ENCODE data around the gene AP4M1.

DNA sequence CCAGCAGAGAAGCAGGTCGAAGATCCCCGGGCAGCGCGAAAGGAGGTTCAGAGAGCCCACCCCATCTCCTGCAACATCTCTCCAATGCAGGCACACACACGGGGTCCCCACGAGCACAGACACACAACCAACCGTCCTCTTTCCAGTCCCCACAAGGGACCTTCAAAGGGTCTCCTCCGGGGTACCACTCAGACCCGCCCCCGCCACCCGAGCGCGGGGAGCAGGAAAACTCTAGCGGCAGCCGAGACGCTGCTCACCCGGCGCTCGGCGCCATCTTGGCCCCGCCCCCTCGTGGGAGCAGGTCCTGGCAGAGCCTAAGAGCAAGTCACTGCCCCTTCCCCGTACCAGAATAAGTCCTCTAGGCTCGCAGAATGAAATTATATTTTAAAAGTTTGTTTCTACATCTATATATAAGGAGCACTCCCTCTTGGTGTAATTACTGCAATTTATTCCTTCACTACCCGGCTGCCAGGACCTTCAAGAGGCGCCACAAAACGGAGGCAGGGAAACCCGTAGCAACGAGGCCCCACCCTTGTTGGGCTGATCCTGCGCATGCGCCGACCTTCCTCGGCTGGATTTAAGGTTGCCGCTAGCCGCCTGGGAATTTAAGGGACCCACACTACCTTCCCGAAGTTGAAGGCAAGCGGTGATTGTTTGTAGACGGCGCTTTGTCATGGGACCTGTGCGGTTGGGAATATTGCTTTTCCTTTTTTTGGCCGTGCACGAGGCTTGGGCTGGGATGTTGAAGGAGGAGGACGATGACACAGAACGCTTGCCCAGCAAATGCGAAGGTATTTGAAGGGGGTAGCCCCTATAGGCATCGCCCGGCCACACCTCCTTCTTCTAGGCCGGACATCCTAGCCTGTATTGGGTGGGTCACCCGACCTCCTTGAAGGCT lies 17.9 kb downstream of the AP4M1 start, which contains the start of the genes CNPY4 and TAF6:
- TF ChIP-seq ARNT (IDR thresholded peaks at IDR 0.05) (0 out of 2 replicates have a peak, but pooled peaks have one; percentile 51), TARDBP (IDR thresholded peaks at IDR 0.05) (no peak), FOXA1 (IDR thresholded peaks at IDR 0.05) (no peak), LEF1 (IDR thresholded peaks at IDR 0.05; ENCODE audit: borderline replicate concordance) (peak; percentile 66; the same call in 1 of the 2 replicates), SP1 (IDR thresholded peaks at IDR 0.05) (no peak), SUZ12 (IDR thresholded peaks at IDR 0.05) (no peak), FOXK2 (IDR thresholded peaks at IDR 0.05) (no peak)

All from HEK293T (cell line).